H1 (cell line): ENCODE measurements around the gene OR8G5. TPM values are rescaled to one million over a fixed set of nuclear protein-coding genes. Genes with fewer than 3 reads are reported as not detected.
A peak's percentile ranks its signal among the peaks of the same experiment; 100 is the strongest.

Source experiments
- CTCF ChIA-PET: fragments of 300-600 bp; sonication (Branson Sonifier 250); formaldehyde crosslinking; loops from one replicate; lab custom pipeline; 2021; ENCODE audit not compliant: partially characterized antibody; lab: Charles Lee
- POLR2A ChIA-PET: fragments of 300-600 bp; sonication (Branson Sonifier 250); formaldehyde crosslinking; loops from one replicate; lab custom pipeline; 2021; ENCODE audit warnings: inconsistent platforms; ENCODE audit not compliant: partially characterized antibody; lab: Charles Lee
- DNase-seq, 2 experiments: peaks; one replicate each; pipeline versions ENCODE4 v3.0.0 to v3.0.0-alpha.2; 2010 to 2022; ENCODE audit warnings: low spot score in 2 of 2, low read depth in 1 of 2, mixed read lengths in 1 of 2
- FAIRE-seq: peaks from 2 replicates; lab custom pipeline; 2011; peaks lifted over from hg19 to GRCh38; lab: Jason Lieb, UNC
- H2AFZ ChIP-seq: 2 replicates; pipeline ENCODE4 v1.8.1; 2012; ENCODE audit warnings: low read length, inconsistent platforms
- H2AK5ac ChIP-seq: 2 replicates; pipeline ENCODE4 v1.6.1; 2013; ENCODE audit warnings: low read depth, low read length
- H2BK120ac ChIP-seq: replicated peaks from 2 replicates; pipeline ENCODE3; 2013; ENCODE audit warnings: low read depth, low read length, inconsistent platforms
- H2BK12ac ChIP-seq: 2 replicates; pipeline ENCODE4 v1.6.1; 2013; ENCODE audit warnings: low read depth, low read length
- H2BK15ac ChIP-seq: 2 replicates; pipeline ENCODE4 v1.6.1; 2013; ENCODE audit warnings: low read length
- H2BK20ac ChIP-seq: 2 replicates; pipeline ENCODE4 v1.6.1; 2013; ENCODE audit warnings: low read length
- H2BK5ac ChIP-seq: 2 replicates; pipeline ENCODE4 v1.6.1; 2013; ENCODE audit warnings: low read depth, low read length
- H3K14ac ChIP-seq: 2 replicates; pipeline ENCODE4 v1.6.1; 2013; ENCODE audit warnings: inconsistent platforms; ENCODE audit not compliant: insufficient read length
- H3K18ac ChIP-seq: 2 replicates; pipeline ENCODE4 v1.6.1; 2013; ENCODE audit warnings: low read length; ENCODE audit errors: extremely low read depth
- H3K23ac ChIP-seq: 2 replicates; pipeline ENCODE4 v1.6.1; 2013; ENCODE audit warnings: inconsistent platforms; ENCODE audit not compliant: insufficient read length
- H3K23me2 ChIP-seq: 2 replicates; pipeline ENCODE4 v1.6.1; 2013; ENCODE audit warnings: low read depth, low read length
- H3K27ac ChIP-seq: 2 replicates; pipeline ENCODE4 v1.6.1; 2011; ENCODE audit warnings: low read depth, low read length, inconsistent platforms
- H3K27me3 ChIP-seq, 4 experiments: replicated peaks in 1 of 4; 1 replicate in 1 of 4; 2 replicates in 3 of 4; pipeline versions ENCODE4 v1.6.1 to v1.8.1; 2011 to 2013; ENCODE audit warnings: low read length in 3 of 4, mild to moderate bottlenecking in 3 of 4, inconsistent platforms in 2 of 4, mixed read lengths in 2 of 4, moderate library complexity in 1 of 4; ENCODE audit not compliant: control insufficient read depth in 3 of 4, insufficient read depth in 3 of 4; ENCODE audit errors: extremely low read depth in 1 of 4
- H3K36me3 ChIP-seq, 4 experiments: 2 replicates each; pipeline versions ENCODE4 v1.6.1 to v1.8.1; 2011 to 2013; ENCODE audit warnings: mild to moderate bottlenecking in 4 of 4, low read length in 3 of 4, moderate library complexity in 2 of 4, control low read depth in 1 of 4, inconsistent platforms in 1 of 4; ENCODE audit not compliant: insufficient read depth in 4 of 4, control insufficient read depth in 2 of 4
- H3K4ac ChIP-seq: replicated peaks from 2 replicates; pipeline ENCODE3; 2013; ENCODE audit warnings: low read length, low read depth, mixed read lengths, inconsistent platforms; ENCODE audit not compliant: insufficient read length
- H3K4me1 ChIP-seq, 4 experiments: replicated peaks in 1 of 4; 1 replicate in 1 of 4; 2 replicates in 3 of 4; pipeline versions ENCODE4 v1.6.1 to v1.8.1; 2011 to 2013; ENCODE audit warnings: low read length in 3 of 4, inconsistent platforms in 2 of 4, mixed read lengths in 1 of 4; ENCODE audit not compliant: insufficient read depth in 4 of 4, control insufficient read depth in 3 of 4
- H3K4me2 ChIP-seq, 2 experiments: 2 replicates each; pipeline versions ENCODE4 v1.6.1 to v1.8.1; 2011 to 2013; ENCODE audit warnings: low read depth in 2 of 2, low read length in 2 of 2, control low read depth in 1 of 2, inconsistent platforms in 1 of 2, mild to moderate bottlenecking in 1 of 2; ENCODE audit not compliant: insufficient read depth in 1 of 2
- H3K4me3 ChIP-seq, 4 experiments: fragments of 200-600, 300-600 bp in 1 of 4; sonication (generic), shearing (Covaris generic), sonication (Bioruptor Twin) in 1 of 4; 2 replicates each; pipeline versions ENCODE4 v1.5.1 to v1.8.1; 2011 to 2016; ENCODE audit warnings: low read length in 4 of 4, low read depth in 3 of 4, control low read depth in 2 of 4, inconsistent platforms in 2 of 4, mild to moderate bottlenecking in 2 of 4, mixed read lengths in 1 of 4, moderate library complexity in 1 of 4; ENCODE audit not compliant: insufficient read depth in 2 of 4; ENCODE audit errors: extremely low read depth in 1 of 4
- H3K56ac ChIP-seq: replicated peaks from 2 replicates; pipeline ENCODE3; 2013; ENCODE audit warnings: low read depth, mild to moderate bottlenecking, mixed read lengths, low read length, inconsistent platforms; ENCODE audit not compliant: insufficient read length
- H3K79me1 ChIP-seq: 2 replicates; pipeline ENCODE4 v1.6.1; 2013; ENCODE audit warnings: low read depth, low read length, control low read depth
- H3K79me2 ChIP-seq, 2 experiments: 2 replicates each; pipeline versions ENCODE4 v1.6.1 to v1.8.1; 2012 to 2013; ENCODE audit warnings: low read length in 2 of 2, mild to moderate bottlenecking in 2 of 2, inconsistent platforms in 1 of 2; ENCODE audit not compliant: insufficient read depth in 2 of 2, control insufficient read depth in 1 of 2
- H3K9ac ChIP-seq, 4 experiments: replicated peaks in 1 of 4; 1 replicate in 1 of 4; 2 replicates in 3 of 4; pipeline versions ENCODE4 v1.6.1 to v1.8.1; 2011 to 2013; ENCODE audit warnings: low read depth in 3 of 4, low read length in 3 of 4, control low read depth in 2 of 4, mild to moderate bottlenecking in 2 of 4, moderate library complexity in 2 of 4, inconsistent platforms in 1 of 4; ENCODE audit errors: extremely low read depth in 1 of 4
- H3K9me3 ChIP-seq, 2 experiments: 2 replicates each; pipeline versions ENCODE4 v1.6.1 to v1.8.1; 2012 to 2013; ENCODE audit warnings: mild to moderate bottlenecking in 2 of 2, moderate library complexity in 2 of 2, control low read depth in 1 of 2, inconsistent platforms in 1 of 2, low read depth in 1 of 2, low read length in 1 of 2, mixed read lengths in 1 of 2; ENCODE audit not compliant: insufficient read depth in 2 of 2
- H4K20me1 ChIP-seq, 2 experiments: replicated peaks in 1 of 2; 2 replicates each; pipeline versions ENCODE3 to v1.8.1; 2011 to 2013; ENCODE audit warnings: inconsistent platforms in 2 of 2, low read length in 2 of 2, mild to moderate bottlenecking in 1 of 2; ENCODE audit not compliant: insufficient read depth in 2 of 2, control insufficient read depth in 1 of 2
- H4K5ac ChIP-seq: 2 replicates; pipeline ENCODE4 v1.6.1; 2013; ENCODE audit warnings: low read length, low read depth, mixed read lengths, inconsistent platforms; ENCODE audit not compliant: insufficient read length
- H4K8ac ChIP-seq: 2 replicates; pipeline ENCODE4 v1.8.0; 2013; ENCODE audit warnings: mild to moderate bottlenecking, moderate library complexity, low read length, inconsistent platforms; ENCODE audit not compliant: insufficient read depth; ENCODE audit errors: extremely low read depth
- H4K91ac ChIP-seq: replicated peaks from 2 replicates; pipeline ENCODE3; 2013; ENCODE audit warnings: low read length, mixed read lengths, inconsistent platforms; ENCODE audit not compliant: insufficient read length
- FOSL1 ChIP-seq: IDR thresholded peaks from 2 replicates; pipeline ENCODE4 v1.6.1; 2011; ENCODE audit warnings: mild to moderate bottlenecking, low read depth, low read length, moderate library complexity; ENCODE audit not compliant: insufficient read depth
- WGBS, 2 experiments: shearing (Covaris generic) in 1 of 2; methylation state at CpG; one replicate each; pipeline versions ENCODE4 v1.1.6 to v1.1.7; 2013 to 2015; ENCODE audit warnings: low lambda C conversion rate in 2 of 2, mixed read lengths in 2 of 2, inconsistent platforms in 1 of 2, low coverage in 1 of 2, missing lambda C conversion rate in 1 of 2; ENCODE audit not compliant: insufficient replicate concordance in 2 of 2, insufficient coverage in 1 of 2, insufficient read length in 1 of 2; ENCODE audit errors: extremely low coverage in 1 of 2, missing lambda C conversion rate in 1 of 2; 5-methylcytosine and 5-hydroxymethylcytosine counted together
- polyA plus RNA-seq, 7 experiments: library from polyadenylated mRNA; depleted of rRNA in 3 of 7; stranded (reverse) in 5 of 7; unstranded in 2 of 7; fragments of >200 nt in 5 of 7; fragments of 200-250 nt in 2 of 7; gene quantifications; 1 replicate in 5 of 7; 2 replicates in 1 of 7; 4 replicates in 1 of 7; pipeline versions ENCODE4 v1.2.1 to v1.2.3, GENCODE V29; 2011 to 2013; ENCODE audit warnings: missing spikeins in 2 of 7, mixed read lengths in 2 of 7
- total RNA-seq: library from RNA; stranded (reverse); fragmentation: NEBNext Ultra II Directional; extraction: Animal tissue kit (Norgen Biotek cat#: 25700); gene quantifications from 2 replicates; pipeline ENCODE4 v1.2.1, GENCODE V29; 2021
- TF ChIP-seq, protein P1 (sequence below), 3 experiments: IDR thresholded peaks; 1 replicate in 2 of 3; 2 replicates in 1 of 3; pipeline versions ENCODE4 v1.5.1 to v1.6.1; 2011; ENCODE audit warnings: low read length in 3 of 3, mild to moderate bottlenecking in 3 of 3, inconsistent platforms in 2 of 3, low read depth in 1 of 3, moderate library complexity in 1 of 3; ENCODE audit not compliant: insufficient read depth in 1 of 3; ENCODE audit errors: control extremely low read depth in 1 of 3

The OR8G5 gene
- total and polyA plus RNA-seq, 2 of the 8 experiments (the other 6 are each of a cell fraction or from before 2014, with no cell fraction given): not detected

DNA sequence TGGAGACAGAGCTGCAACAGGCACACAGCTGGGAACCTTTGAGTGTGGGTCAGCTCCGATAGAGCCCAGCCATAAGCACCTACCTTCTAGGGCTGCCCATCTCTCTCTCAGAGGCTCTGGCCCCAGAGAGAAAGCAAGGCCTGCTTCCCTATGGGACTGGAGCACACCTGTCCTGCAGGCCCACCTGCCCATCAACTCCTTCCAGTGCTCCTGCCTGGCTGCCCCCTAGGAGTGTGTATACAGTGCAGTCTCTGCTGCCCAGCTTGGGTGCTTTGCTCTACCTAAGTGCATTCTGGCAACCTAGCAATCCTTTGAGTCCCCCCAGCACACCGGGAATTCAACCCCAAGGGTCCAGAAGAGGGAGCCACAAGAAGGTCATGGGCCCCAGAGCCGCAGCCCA, 21.0 kb downstream of the OR8G5 start:
- CTCF ChIA-PET: interaction anchor here (0.6 to 2.5 kb wide), 13 partner anchors 22 to 208 kb away, joined by 3 to 13 read pairs (median 4); partner anchors contain the start of genes OR8G5 and VWA5A
- POLR2A ChIA-PET: interaction anchor here (1.0 kb wide), 1 partner anchor 148 kb away, joined by 3 read pairs; no protein-coding TSS in a partner anchor

More for the DNA sequence above, 21.0 kb downstream of the OR8G5 start:
- no peak overlapping the region for H2AK5ac ChIP-seq
- H3K4ac ChIP-seq: no peak overlapping the region
- peak overlapping the region; percentile 39; the same call in 1 of the 2 replicates for H2BK12ac ChIP-seq
- peak overlapping the region; percentile 64 for H2BK120ac ChIP-seq
- peak overlapping the region; percentile 61; the same call in 1 of the 2 replicates for H2BK15ac ChIP-seq
- H3K27me3 ChIP-seq: no peaks in the 10 kb centered on the region
- no peak overlapping the region for H4K5ac ChIP-seq
- no peak overlapping the region for H4K91ac ChIP-seq
- no peaks in the 10 kb centered on the region for H4K20me1 ChIP-seq
- 100% methylated on average over 3 of the region's 3 CpGs; no CpG with 5 or more reads in 1 of the 2 experiments for WGBS, 2 experiments
- H3K27ac ChIP-seq: no peak overlapping the region
- no peak overlapping the region for H3K4me2 ChIP-seq
- no peak overlapping the region for H3K23ac ChIP-seq
- no peak overlapping the region for H2BK20ac ChIP-seq
- no peak overlapping the region for H3K4me3 ChIP-seq
- no peak overlapping the region for H2BK5ac ChIP-seq
- no peak overlapping the region for H3K18ac ChIP-seq
- H2AFZ ChIP-seq: peak overlapping the region; percentile 49; the same call in 1 of the 2 replicates
- H3K4me1 ChIP-seq: peaks cover 0 to 3% (median 0%) of the 10 kb centered on the region in 4 experiments; a peak in 1 of 7 replicates
- FAIRE-seq (no peak), DNase-seq (no peak)
- no peak overlapping the region for H3K14ac ChIP-seq
- TF ChIP-seq, protein P1, sequence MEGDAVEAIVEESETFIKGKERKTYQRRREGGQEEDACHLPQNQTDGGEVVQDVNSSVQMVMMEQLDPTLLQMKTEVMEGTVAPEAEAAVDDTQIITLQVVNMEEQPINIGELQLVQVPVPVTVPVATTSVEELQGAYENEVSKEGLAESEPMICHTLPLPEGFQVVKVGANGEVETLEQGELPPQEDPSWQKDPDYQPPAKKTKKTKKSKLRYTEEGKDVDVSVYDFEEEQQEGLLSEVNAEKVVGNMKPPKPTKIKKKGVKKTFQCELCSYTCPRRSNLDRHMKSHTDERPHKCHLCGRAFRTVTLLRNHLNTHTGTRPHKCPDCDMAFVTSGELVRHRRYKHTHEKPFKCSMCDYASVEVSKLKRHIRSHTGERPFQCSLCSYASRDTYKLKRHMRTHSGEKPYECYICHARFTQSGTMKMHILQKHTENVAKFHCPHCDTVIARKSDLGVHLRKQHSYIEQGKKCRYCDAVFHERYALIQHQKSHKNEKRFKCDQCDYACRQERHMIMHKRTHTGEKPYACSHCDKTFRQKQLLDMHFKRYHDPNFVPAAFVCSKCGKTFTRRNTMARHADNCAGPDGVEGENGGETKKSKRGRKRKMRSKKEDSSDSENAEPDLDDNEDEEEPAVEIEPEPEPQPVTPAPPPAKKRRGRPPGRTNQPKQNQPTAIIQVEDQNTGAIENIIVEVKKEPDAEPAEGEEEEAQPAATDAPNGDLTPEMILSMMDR (IDR thresholded peaks at IDR 0.05; ENCODE audit: control extremely low read depth in 1 of 3, insufficient read depth in 1 of 3, low read depth in 1 of 3, low read length in 3 of 3): peak in 1 of 3 experiments; percentile 3; a peak in 1 of 4 replicates
- no peak for TF ChIP-seq FOSL1
- H3K79me2 ChIP-seq: no peaks in the 10 kb centered on the region
- no peak overlapping the region for H4K8ac ChIP-seq
- H3K36me3 ChIP-seq: no peaks in the 10 kb centered on the region
- no peaks in the 10 kb centered on the region for H3K79me1 ChIP-seq
- H3K9me3 ChIP-seq: no peaks in the 10 kb centered on the region
- H3K9ac ChIP-seq: no peak overlapping the region
- H3K23me2 ChIP-seq: no peaks in the 10 kb centered on the region
- H3K56ac ChIP-seq: no peak overlapping the region
